Esophagus squamous epithelium (tissue), 4 donors: ENCODE results near the gene NPTXR.

Source experiments
- CTCF ChIP-seq, 6 experiments: fragments of 450-650 bp in 4 of 6; fragments of 200-600 bp in 2 of 6; sonication (generic) in 2 of 6; IDR thresholded peaks; one replicate each; pipeline ENCODE4 v1.5.1; 2016 to 2019; ENCODE audit warnings: antibody characterized with exemption in 6 of 6, mild to moderate bottlenecking in 4 of 6, moderate library complexity in 4 of 6
- POLR2A ChIP-seq, 4 donors: fragments of 450-650 bp; IDR thresholded peaks; one replicate each; pipeline ENCODE4 v1.6.1; 2017; ENCODE audit warnings: antibody characterized with exemption in 4 of 4, mild to moderate bottlenecking in 4 of 4, moderate library complexity in 3 of 4

GRCh38 chr22:38820020-38820419 lies 23.8 kb downstream of the NPTXR start:
- TF ChIP-seq CTCF (IDR thresholded peaks at IDR 0.05), result no peak
- no peak for TF ChIP-seq POLR2A (IDR thresholded peaks at IDR 0.05)
